ENCODE measurements around the gene SLC44A3. TPM values are rescaled to one million over a fixed set of nuclear protein-coding genes. Genes with fewer than 3 reads are reported as not detected.

Gene SLC44A3
- total and polyA plus RNA-seq, 2 of the 13 experiments (the other 11 are each of a cell fraction or from before 2014, with no cell fraction given): 6.8 to 14.1 TPM

DNA sequence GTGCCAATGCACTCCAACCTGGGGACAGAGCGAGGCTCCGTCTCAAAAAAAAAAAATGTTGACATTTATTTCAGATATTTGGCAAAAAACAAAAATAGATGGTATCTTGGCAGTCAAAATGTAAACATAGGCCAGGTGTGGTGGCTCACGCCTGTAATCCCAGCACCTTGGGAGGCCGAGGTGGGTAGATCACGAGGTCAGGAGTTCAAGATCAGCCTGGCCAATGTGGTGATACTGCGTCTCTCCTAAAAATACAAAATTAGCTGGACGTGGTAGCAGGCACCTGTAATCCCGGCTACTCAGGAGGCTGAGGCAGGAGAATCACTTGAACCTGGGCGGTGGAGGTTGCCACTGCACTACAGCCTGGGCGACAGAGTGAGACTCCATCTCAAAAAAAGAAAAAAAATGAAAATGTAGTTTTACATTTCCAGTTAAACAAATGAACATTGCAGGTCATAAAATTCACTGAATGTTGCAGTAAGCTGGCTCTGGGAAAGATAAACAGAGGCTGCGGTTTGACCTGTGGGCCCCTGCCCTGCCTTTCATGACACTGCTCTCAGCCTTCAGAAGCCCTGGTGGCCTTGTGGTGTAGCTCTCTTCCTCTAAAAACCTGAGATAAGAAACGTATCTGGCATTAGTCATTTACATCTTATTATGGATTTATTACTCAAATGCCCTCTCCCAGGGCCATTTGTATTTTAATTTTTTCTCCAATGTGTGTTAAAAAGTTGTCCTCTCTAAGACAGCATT is 12.2 kb upstream of the SLC44A3 start (continued):
- TF ChIP-seq KLF13 (CRISPR knock-in tag; IDR thresholded peaks at IDR 0.05): no peak
- TF ChIP-seq ERF (CRISPR knock-in tag; IDR thresholded peaks at IDR 0.05): no peak
- no peak for TF ChIP-seq MAFG (CRISPR knock-in tag; IDR thresholded peaks at IDR 0.05)
- no peak for TF ChIP-seq HNRNPL (IDR thresholded peaks at IDR 0.05; ENCODE audit: low read depth, low read length)
- no peak for TF ChIP-seq AGO2 (optimal IDR thresholded peaks at IDR 0.05; ENCODE audit: low read depth, low read length)
- TF ChIP-seq RARG (CRISPR knock-in tag; IDR thresholded peaks at IDR 0.05; ENCODE audit: low read depth): no peak
- TF ChIP-seq NFYC (CRISPR knock-in tag; IDR thresholded peaks at IDR 0.05): no peak
- 0 out of 2 replicates have a peak, but pooled peaks have one; percentile 18 for TF ChIP-seq SOX5 (CRISPR knock-in tag; IDR thresholded peaks at IDR 0.05; ENCODE audit: borderline replicate concordance)
- TF ChIP-seq, protein P1, sequence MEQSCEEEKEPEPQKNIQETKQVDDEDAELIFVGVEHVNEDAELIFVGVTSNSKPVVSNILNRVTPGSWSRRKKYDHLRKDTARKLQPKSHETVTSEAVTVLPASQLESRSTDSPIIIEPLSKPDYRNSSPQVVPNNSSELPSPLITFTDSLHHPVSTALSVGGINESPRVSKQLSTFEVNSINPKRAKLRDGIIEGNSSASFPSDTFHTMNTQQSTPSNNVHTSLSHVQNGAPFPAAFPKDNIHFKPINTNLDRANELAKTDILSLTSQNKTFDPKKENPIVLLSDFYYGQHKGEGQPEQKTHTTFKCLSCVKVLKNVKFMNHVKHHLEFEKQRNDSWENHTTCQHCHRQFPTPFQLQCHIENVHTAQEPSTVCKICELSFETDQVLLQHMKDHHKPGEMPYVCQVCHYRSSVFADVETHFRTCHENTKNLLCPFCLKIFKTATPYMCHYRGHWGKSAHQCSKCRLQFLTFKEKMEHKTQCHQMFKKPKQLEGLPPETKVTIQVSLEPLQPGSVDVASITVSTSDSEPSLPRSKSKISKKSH (CRISPR knock-in tag; IDR thresholded peaks at IDR 0.05; ENCODE audit: borderline replicate concordance): no peak
- TF ChIP-seq TARDBP (CRISPR knock-in tag; IDR thresholded peaks at IDR 0.05): peak; percentile 25; the same call in 1 of the 2 replicates
- TF ChIP-seq, protein P2, sequence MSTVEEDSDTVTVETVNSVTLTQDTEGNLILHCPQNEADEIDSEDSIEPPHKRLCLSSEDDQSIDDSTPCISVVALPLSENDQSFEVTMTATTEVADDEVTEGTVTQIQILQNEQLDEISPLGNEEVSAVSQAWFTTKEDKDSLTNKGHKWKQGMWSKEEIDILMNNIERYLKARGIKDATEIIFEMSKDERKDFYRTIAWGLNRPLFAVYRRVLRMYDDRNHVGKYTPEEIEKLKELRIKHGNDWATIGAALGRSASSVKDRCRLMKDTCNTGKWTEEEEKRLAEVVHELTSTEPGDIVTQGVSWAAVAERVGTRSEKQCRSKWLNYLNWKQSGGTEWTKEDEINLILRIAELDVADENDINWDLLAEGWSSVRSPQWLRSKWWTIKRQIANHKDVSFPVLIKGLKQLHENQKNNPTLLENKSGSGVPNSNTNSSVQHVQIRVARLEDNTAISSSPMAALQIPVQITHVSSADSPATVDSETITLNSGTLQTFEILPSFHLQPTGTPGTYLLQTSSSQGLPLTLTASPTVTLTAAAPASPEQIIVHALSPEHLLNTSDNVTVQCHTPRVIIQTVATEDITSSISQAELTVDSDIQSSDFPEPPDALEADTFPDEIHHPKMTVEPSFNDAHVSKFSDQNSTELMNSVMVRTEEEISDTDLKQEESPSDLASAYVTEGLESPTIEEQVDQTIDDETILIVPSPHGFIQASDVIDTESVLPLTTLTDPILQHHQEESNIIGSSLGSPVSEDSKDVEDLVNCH (CRISPR knock-in tag; IDR thresholded peaks at IDR 0.05): no peak
- no peak for TF ChIP-seq ISX (CRISPR knock-in tag; conservative IDR thresholded peaks at IDR 0.05)
- TF ChIP-seq ZFP62 (CRISPR knock-in tag; IDR thresholded peaks at IDR 0.05): no peak
- no peak for TF ChIP-seq ZFP36L1 (CRISPR knock-in tag; IDR thresholded peaks at IDR 0.05)
- no peak for TF ChIP-seq GTF2F1 (IDR thresholded peaks at IDR 0.05; ENCODE audit: low read length)
- TF ChIP-seq, protein P3, sequence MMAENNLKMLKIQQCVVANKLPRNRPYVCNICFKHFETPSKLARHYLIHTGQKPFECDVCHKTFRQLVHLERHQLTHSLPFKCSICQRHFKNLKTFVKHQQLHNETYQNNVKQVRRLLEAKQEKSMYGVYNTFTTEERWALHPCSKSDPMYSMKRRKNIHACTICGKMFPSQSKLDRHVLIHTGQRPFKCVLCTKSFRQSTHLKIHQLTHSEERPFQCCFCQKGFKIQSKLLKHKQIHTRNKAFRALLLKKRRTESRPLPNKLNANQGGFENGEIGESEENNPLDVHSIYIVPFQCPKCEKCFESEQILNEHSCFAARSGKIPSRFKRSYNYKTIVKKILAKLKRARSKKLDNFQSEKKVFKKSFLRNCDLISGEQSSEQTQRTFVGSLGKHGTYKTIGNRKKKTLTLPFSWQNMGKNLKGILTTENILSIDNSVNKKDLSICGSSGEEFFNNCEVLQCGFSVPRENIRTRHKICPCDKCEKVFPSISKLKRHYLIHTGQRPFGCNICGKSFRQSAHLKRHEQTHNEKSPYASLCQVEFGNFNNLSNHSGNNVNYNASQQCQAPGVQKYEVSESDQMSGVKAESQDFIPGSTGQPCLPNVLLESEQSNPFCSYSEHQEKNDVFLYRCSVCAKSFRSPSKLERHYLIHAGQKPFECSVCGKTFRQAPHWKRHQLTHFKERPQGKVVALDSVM (CRISPR knock-in tag; IDR thresholded peaks at IDR 0.05): peak; percentile 65; the same call in 1 of the 2 replicates
- no peak for TF ChIP-seq HNRNPLL (IDR thresholded peaks at IDR 0.05; ENCODE audit: low read depth, low read length, poor library complexity, severe bottlenecking)
- peak; percentile 28; the same call in 1 of the 2 replicates for TF ChIP-seq ZMYM4 (CRISPR knock-in tag; IDR thresholded peaks at IDR 0.05)
- TF ChIP-seq, protein P4, sequence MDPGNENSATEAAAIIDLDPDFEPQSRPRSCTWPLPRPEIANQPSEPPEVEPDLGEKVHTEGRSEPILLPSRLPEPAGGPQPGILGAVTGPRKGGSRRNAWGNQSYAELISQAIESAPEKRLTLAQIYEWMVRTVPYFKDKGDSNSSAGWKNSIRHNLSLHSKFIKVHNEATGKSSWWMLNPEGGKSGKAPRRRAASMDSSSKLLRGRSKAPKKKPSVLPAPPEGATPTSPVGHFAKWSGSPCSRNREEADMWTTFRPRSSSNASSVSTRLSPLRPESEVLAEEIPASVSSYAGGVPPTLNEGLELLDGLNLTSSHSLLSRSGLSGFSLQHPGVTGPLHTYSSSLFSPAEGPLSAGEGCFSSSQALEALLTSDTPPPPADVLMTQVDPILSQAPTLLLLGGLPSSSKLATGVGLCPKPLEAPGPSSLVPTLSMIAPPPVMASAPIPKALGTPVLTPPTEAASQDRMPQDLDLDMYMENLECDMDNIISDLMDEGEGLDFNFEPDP (CRISPR knock-in tag; conservative IDR thresholded peaks at IDR 0.05): no peak
- TF ChIP-seq, protein P5, sequence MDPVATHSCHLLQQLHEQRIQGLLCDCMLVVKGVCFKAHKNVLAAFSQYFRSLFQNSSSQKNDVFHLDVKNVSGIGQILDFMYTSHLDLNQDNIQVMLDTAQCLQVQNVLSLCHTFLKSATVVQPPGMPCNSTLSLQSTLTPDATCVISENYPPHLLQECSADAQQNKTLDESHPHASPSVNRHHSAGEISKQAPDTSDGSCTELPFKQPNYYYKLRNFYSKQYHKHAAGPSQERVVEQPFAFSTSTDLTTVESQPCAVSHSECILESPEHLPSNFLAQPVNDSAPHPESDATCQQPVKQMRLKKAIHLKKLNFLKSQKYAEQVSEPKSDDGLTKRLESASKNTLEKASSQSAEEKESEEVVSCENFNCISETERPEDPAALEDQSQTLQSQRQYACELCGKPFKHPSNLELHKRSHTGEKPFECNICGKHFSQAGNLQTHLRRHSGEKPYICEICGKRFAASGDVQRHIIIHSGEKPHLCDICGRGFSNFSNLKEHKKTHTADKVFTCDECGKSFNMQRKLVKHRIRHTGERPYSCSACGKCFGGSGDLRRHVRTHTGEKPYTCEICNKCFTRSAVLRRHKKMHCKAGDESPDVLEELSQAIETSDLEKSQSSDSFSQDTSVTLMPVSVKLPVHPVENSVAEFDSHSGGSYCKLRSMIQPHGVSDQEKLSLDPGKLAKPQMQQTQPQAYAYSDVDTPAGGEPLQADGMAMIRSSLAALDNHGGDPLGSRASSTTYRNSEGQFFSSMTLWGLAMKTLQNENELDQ (CRISPR knock-in tag; IDR thresholded peaks at IDR 0.05; ENCODE audit: borderline replicate concordance): no peak

Data from HepG2 (cell line).